ENCODE data around the gene MYO15B.

GRCh38 chr17:75627094-75627493, 39.5 kb downstream of the MYO15B start:
- no peak for TF ChIP-seq CTCF (IDR thresholded peaks at IDR 0.05 in 4 of 5, conservative IDR thresholded peaks at IDR 0.05 in 1 of 5)
- TF ChIP-seq POLR2A (IDR thresholded peaks at IDR 0.05): no peak
